H9 (cell line): ENCODE measurements around the gene ODAD4. TPM values are rescaled to one million over a fixed set of nuclear protein-coding genes. Genes with fewer than 3 reads are reported as not detected.

Experiments
- DNase-seq: peaks from one replicate; pipeline ENCODE4 v3.0.0-alpha.2; 2017
- H2AFZ ChIP-seq: one replicate; pipeline ENCODE4 v1.6.1; 2013; ENCODE audit warnings: mild to moderate bottlenecking, low read length, control low read depth, moderate library complexity
- H2AK5ac ChIP-seq: 2 replicates; pipeline ENCODE4 v1.6.1; 2013; ENCODE audit warnings: low read length, control low read depth, mixed read lengths; ENCODE audit not compliant: insufficient read length
- H2BK120ac ChIP-seq: one replicate; pipeline ENCODE4 v1.6.1; 2013; ENCODE audit warnings: low read depth, mild to moderate bottlenecking, low read length, control low read depth, inconsistent platforms; ENCODE audit not compliant: poor library complexity, severe bottlenecking
- H2BK12ac ChIP-seq: 2 replicates; pipeline ENCODE4 v1.6.1; 2013; ENCODE audit warnings: low read length, control low read depth, mixed read lengths, low read depth; ENCODE audit not compliant: insufficient read length
- H2BK15ac ChIP-seq: 2 replicates; pipeline ENCODE4 v1.6.1; 2013; ENCODE audit warnings: low read depth, low read length, control low read depth
- H2BK20ac ChIP-seq: one replicate; pipeline ENCODE4 v1.6.1; 2013; ENCODE audit warnings: low read depth, mild to moderate bottlenecking, low read length, control low read depth, inconsistent platforms; ENCODE audit not compliant: poor library complexity, severe bottlenecking
- H2BK5ac ChIP-seq: 2 replicates; pipeline ENCODE4 v1.6.1; 2013; ENCODE audit warnings: low read length, control low read depth, mixed read lengths; ENCODE audit not compliant: insufficient read length
- H3K14ac ChIP-seq: 2 replicates; pipeline ENCODE4 v1.6.1; 2013; ENCODE audit warnings: low read length, control low read depth; ENCODE audit not compliant: insufficient read depth
- H3K18ac ChIP-seq: 2 replicates; pipeline ENCODE4 v1.6.1; 2013; ENCODE audit warnings: low read depth, mild to moderate bottlenecking, mixed read lengths, low read length, control low read depth; ENCODE audit not compliant: insufficient read length
- H3K23ac ChIP-seq: 2 replicates; pipeline ENCODE4 v1.6.1; 2013; ENCODE audit warnings: low read length, control low read depth, mixed read lengths, low read depth; ENCODE audit not compliant: insufficient read length
- H3K23me2 ChIP-seq: 2 replicates; pipeline ENCODE4 v1.6.1; 2013; ENCODE audit warnings: low read depth, mild to moderate bottlenecking, mixed read lengths, low read length, control low read depth; ENCODE audit not compliant: insufficient read length, poor library complexity, severe bottlenecking
- H3K27ac ChIP-seq: 2 replicates; pipeline ENCODE4 v1.5.1; 2013; ENCODE audit warnings: low read length, control low read depth, mixed read lengths, low read depth; ENCODE audit not compliant: insufficient read length
- H3K27me3 ChIP-seq: 2 replicates; pipeline ENCODE4 v1.6.1; 2013; ENCODE audit warnings: low read length, control low read depth, inconsistent platforms; ENCODE audit not compliant: insufficient read depth
- H3K4ac ChIP-seq: 2 replicates; pipeline ENCODE4 v1.6.1; 2013; ENCODE audit warnings: low read depth, mild to moderate bottlenecking, control low read depth, inconsistent platforms, low read length, moderate library complexity
- H3K4me1 ChIP-seq: 2 replicates; pipeline ENCODE4 v1.6.1; 2013; ENCODE audit warnings: low read length, control low read depth, inconsistent platforms; ENCODE audit not compliant: insufficient read depth
- H3K4me2 ChIP-seq: 2 replicates; pipeline ENCODE4 v1.6.1; 2013; ENCODE audit warnings: low read length, control low read depth, mixed read lengths; ENCODE audit not compliant: insufficient read length, insufficient read depth
- H3K56ac ChIP-seq: 2 replicates; pipeline ENCODE4 v1.6.1; 2013; ENCODE audit warnings: low read depth, mild to moderate bottlenecking, mixed read lengths, low read length, control low read depth; ENCODE audit not compliant: insufficient read length
- H3K79me1 ChIP-seq: 2 replicates; pipeline ENCODE4 v1.6.1; 2013; ENCODE audit warnings: low read depth, mild to moderate bottlenecking, moderate library complexity, low read length, control low read depth, inconsistent platforms; ENCODE audit not compliant: insufficient read depth, poor library complexity, severe bottlenecking
- H3K79me2 ChIP-seq: 2 replicates; pipeline ENCODE4 v1.6.1; 2013; ENCODE audit warnings: low read length, control low read depth, inconsistent platforms; ENCODE audit not compliant: insufficient read depth
- H3K9ac ChIP-seq: 2 replicates; pipeline ENCODE4 v1.6.1; 2013; ENCODE audit warnings: low read length, control low read depth, mixed read lengths; ENCODE audit not compliant: insufficient read length; ENCODE audit errors: extremely low read depth
- H3K9me3 ChIP-seq: one replicate; pipeline ENCODE4 v1.6.1; 2013; ENCODE audit warnings: low read depth, low read length, inconsistent platforms; ENCODE audit not compliant: control insufficient read depth
- H3T11ph ChIP-seq: one replicate; pipeline ENCODE4 v1.6.1; 2013; ENCODE audit warnings: mild to moderate bottlenecking, low read length, control low read depth, inconsistent platforms
- H4K20me1 ChIP-seq: one replicate; pipeline ENCODE4 v1.6.1; 2013; ENCODE audit not compliant: control insufficient read depth, insufficient read length, insufficient read depth
- H4K5ac ChIP-seq: 2 replicates; pipeline ENCODE4 v1.6.1; 2013; ENCODE audit warnings: low read depth, mild to moderate bottlenecking, mixed read lengths, low read length, control low read depth; ENCODE audit not compliant: insufficient read length
- H4K8ac ChIP-seq: replicated peaks from 2 replicates; pipeline ENCODE4 v1.6.1; 2013; ENCODE audit warnings: low read length, control low read depth, mixed read lengths, low read depth; ENCODE audit not compliant: insufficient read length
- H4K91ac ChIP-seq: 2 replicates; pipeline ENCODE4 v1.6.1; 2013; ENCODE audit warnings: low read depth, mild to moderate bottlenecking, moderate library complexity, mixed read lengths, low read length, control low read depth; ENCODE audit not compliant: insufficient read length
- H3K27ac Mint-ChIP-seq, 3 experiments: 2 replicates in 2 of 3; 3 replicates in 1 of 3; pipeline ENCODE4 v1.8.0; 2020 to 2021; ENCODE audit warnings: mixed read lengths in 3 of 3, mild to moderate bottlenecking in 1 of 3, moderate library complexity in 1 of 3
- H3K27me3 Mint-ChIP-seq: 2 replicates; pipeline ENCODE4 v1.8.0; 2021; ENCODE audit warnings: low read depth, mild to moderate bottlenecking, moderate library complexity, mixed read lengths
- H3K36me3 Mint-ChIP-seq, 3 experiments: 2 replicates in 2 of 3; 3 replicates in 1 of 3; pipeline ENCODE4 v1.8.0; 2020 to 2021; ENCODE audit warnings: low read depth in 3 of 3, mixed read lengths in 3 of 3; ENCODE audit not compliant: insufficient read depth in 1 of 3
- H3K4me1 Mint-ChIP-seq, 2 experiments: 2 replicates each; pipeline ENCODE4 v1.8.0; 2020; ENCODE audit warnings: mixed read lengths in 2 of 2
- H3K4me3 Mint-ChIP-seq, 2 experiments: 2 replicates in 1 of 2; 3 replicates in 1 of 2; pipeline ENCODE4 v1.8.0; 2020 to 2021; ENCODE audit warnings: mild to moderate bottlenecking in 2 of 2, mixed read lengths in 2 of 2, moderate library complexity in 1 of 2
- H3K9me3 Mint-ChIP-seq, 2 experiments: 2 replicates in 1 of 2; 3 replicates in 1 of 2; pipeline ENCODE4 v1.8.0; 2020; ENCODE audit warnings: mild to moderate bottlenecking in 2 of 2, mixed read lengths in 2 of 2, moderate library complexity in 1 of 2
- CTCF ChIP-seq: fragments of 200-600 bp; sonication (generic); conservative IDR thresholded peaks from 3 replicates; pipeline ENCODE4 v1.8.0; 2021; ENCODE audit warnings: antibody characterized with exemption, mild to moderate bottlenecking
- WGBS: extraction: QIAGEN DNeasy Blood & Tissue Kit; methylation state at CpG from one replicate; pipeline ENCODE4 v1.1.7; 2013; ENCODE audit warnings: missing lambda C conversion rate, low lambda C conversion rate, mixed read lengths; ENCODE audit not compliant: insufficient read length; ENCODE audit errors: extremely low coverage; 5-methylcytosine and 5-hydroxymethylcytosine counted together
- total RNA-seq: library from RNA; stranded (reverse); gene quantifications from 2 replicates; pipeline ENCODE4 v1.2.1, GENCODE V29; 2021

Gene ODAD4
- total RNA-seq, 1 experiment from 2014 or later, result 2.1 TPM

GRCh38 chr17:41939693-41940090 is 9.3 kb downstream of the ODAD4 start:
- Mint-ChIP-seq H3K27ac (no peak overlapping the region; a peak in 2 of 7 replicates), H3K4me3 (no peak overlapping the region), H3K9me3 (no peaks in the 10 kb centered on the region; a peak in 1 of 5 replicates), H3K4me1 (peaks cover 3 to 8% of the 10 kb centered on the region in 2 experiments; a peak in 3 of 4 replicates), H3K36me3 (peaks cover 0 to 3% (median 0%) of the 10 kb centered on the region in 3 experiments; a peak in 1 of 7 replicates), H3K27me3 (no peaks in the 10 kb centered on the region)
- no peak overlapping the region for H3K56ac ChIP-seq
- H3K23me2 ChIP-seq, result no peaks in the 10 kb centered on the region
- H3K14ac ChIP-seq, result no peak overlapping the region
- no peak overlapping the region for H2BK15ac ChIP-seq
- no peak overlapping the region for H4K8ac ChIP-seq
- H3K9me3 ChIP-seq, result no peaks in the 10 kb centered on the region
- H2BK12ac ChIP-seq, result no peak overlapping the region
- no peak overlapping the region for H2AK5ac ChIP-seq
- H2BK5ac ChIP-seq, result no peak overlapping the region
- no peaks in the 10 kb centered on the region for H4K20me1 ChIP-seq
- no peak overlapping the region for H3K18ac ChIP-seq
- H3K79me2 ChIP-seq, result no peaks in the 10 kb centered on the region
- H3K4ac ChIP-seq, result no peak overlapping the region
- H3K27ac ChIP-seq, result no peak overlapping the region
- no peak overlapping the region for H4K5ac ChIP-seq
- DNase-seq, result no peak
- H2BK120ac ChIP-seq, result no peak overlapping the region
- no peaks in the 10 kb centered on the region for H3K79me1 ChIP-seq
- H2BK20ac ChIP-seq, result no peak overlapping the region
- H3K4me2 ChIP-seq, result no peak overlapping the region
- no peak overlapping the region for H3T11ph ChIP-seq
- no peak for TF ChIP-seq CTCF
- WGBS, result no CpG with 5 or more reads among the region's 6 CpGs
- H4K91ac ChIP-seq, result no peak overlapping the region
- no peak overlapping the region for H3K23ac ChIP-seq
- H3K9ac ChIP-seq, result no peak overlapping the region
- H3K4me1 ChIP-seq, result no peaks in the 10 kb centered on the region
- H2AFZ ChIP-seq, result no peak overlapping the region
- no peaks in the 10 kb centered on the region for H3K27me3 ChIP-seq
